Activated CD4-positive, alpha-beta T cell treated with anti-CD3 and anti-CD28 coated beads, Interleukin-2, amount 10 ng/mL, durations not matched to agents 7 days and 5 days (primary cell): Measurements from ENCODE around the gene EHMT2. TPM values are rescaled to one million over a fixed set of nuclear protein-coding genes. Genes with fewer than 3 reads are reported as not detected.
A peak's percentile ranks its signal among the peaks of the same experiment; 100 is the strongest.
"Not testable (repeated sequence)": the region's sequence is repeated elsewhere in the genome, so short reads cannot be mapped to it uniquely, and the experiment has no call there.

Experiments used
- CTCF ChIA-PET: fragments of 350-600 bp; sonication (Branson Sonifier 250); formaldehyde crosslinking; loops from one replicate; lab custom pipeline; 2021; ENCODE audit warnings: antibody characterized with exemption; lab: Charles Lee
- POLR2A ChIA-PET: fragments of 350-600 bp; sonication (Branson Sonifier 250); formaldehyde crosslinking; loops from one replicate; lab custom pipeline; 2021; ENCODE audit warnings: antibody characterized with exemption; lab: Charles Lee
- DNase-seq: peaks from one replicate; pipeline ENCODE4 v3.0.0-alpha.2; 2020
- H3K27ac Mint-ChIP-seq: one replicate; pipeline ENCODE4 v1.8.0; 2021; ENCODE audit warnings: mild to moderate bottlenecking, moderate library complexity, mixed read lengths
- H3K27me3 Mint-ChIP-seq: one replicate; pipeline ENCODE4 v1.8.0; 2021; ENCODE audit warnings: mixed read lengths
- H3K36me3 Mint-ChIP-seq: one replicate; pipeline ENCODE4 v1.8.0; 2021; ENCODE audit warnings: low read depth, mixed read lengths
- H3K4me1 Mint-ChIP-seq: one replicate; pipeline ENCODE4 v1.8.0; 2021; ENCODE audit warnings: mixed read lengths
- H3K4me3 Mint-ChIP-seq: one replicate; pipeline ENCODE4 v1.8.0; 2021; ENCODE audit warnings: mild to moderate bottlenecking, moderate library complexity, mixed read lengths
- H3K9me3 Mint-ChIP-seq: one replicate; pipeline ENCODE4 v1.8.0; 2021; ENCODE audit warnings: mixed read lengths
- total RNA-seq, 2 experiments: library from RNA; stranded (reverse); gene quantifications; one replicate each; pipeline ENCODE4 v1.2.3, GENCODE V29; 2021

Gene EHMT2
- total RNA-seq, 2 experiments from 2014 or later = 70.4 to 71.6 TPM

DNA sequence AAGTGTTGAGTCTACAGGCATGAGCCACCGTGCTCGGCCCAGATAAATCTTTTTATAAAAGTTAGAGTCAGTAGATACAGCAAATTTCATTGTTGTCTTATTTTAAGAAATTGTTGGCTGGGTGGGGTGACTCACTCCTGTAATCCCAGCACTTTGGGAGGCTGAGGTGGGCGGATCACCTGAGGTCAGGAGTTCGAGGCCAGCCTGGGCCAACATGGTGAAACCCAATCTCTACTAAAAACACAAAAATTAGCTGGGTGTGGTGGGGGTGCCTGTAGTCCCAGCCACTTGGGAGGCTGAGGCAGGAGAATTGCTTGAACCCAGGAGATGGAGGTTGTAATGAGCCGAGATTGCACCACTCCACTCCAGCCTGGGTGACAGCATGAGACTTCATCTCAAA is 10.8 kb upstream of the EHMT2 start:
- POLR2A ChIA-PET = interaction anchor here (0.7 kb wide), 1 partner anchor 340 kb away, joined by 3 read pairs; no protein-coding TSS in a partner anchor

GRCh38 chr6:31907158-31907813 is 9.8 kb upstream of the EHMT2 start:
- Mint-ChIP-seq H3K4me3 (no peak overlapping the region), H3K27me3 (peaks cover 14% of the 10 kb centered on the region), H3K27ac (no peak overlapping the region), H3K9me3 (no peaks in the 10 kb centered on the region), H3K36me3 (no peaks in the 10 kb centered on the region), H3K4me1 (peaks cover 21% of the 10 kb centered on the region)
- no peak for DNase-seq
- ChIA-PET POLR2A (no interaction called here), CTCF (interaction anchor here (0.6 to 1.7 kb wide), 3 partner anchors 11 to 570 kb away, joined by 3 to 4 read pairs (median 3); partner anchors contain the start of gene ATP6V1G2)

More for the DNA sequence above, 10.8 kb upstream of the EHMT2 start:
- Mint-ChIP-seq H3K27me3 (peaks cover 14% of the 10 kb centered on the region), H3K4me1 (peaks cover 13% of the 10 kb centered on the region)
- CTCF ChIA-PET = interaction anchor here (0.6 to 1.7 kb wide), 3 partner anchors 10 to 362 kb away, joined by 3 read pairs; partner anchors contain the start of genes ATP6V1G2, NELFE and SKIC2
- not testable (repeated sequence) for DNase-seq, H3K4me3 Mint-ChIP-seq, H3K27ac Mint-ChIP-seq, H3K36me3 Mint-ChIP-seq, H3K9me3 Mint-ChIP-seq

DNA sequence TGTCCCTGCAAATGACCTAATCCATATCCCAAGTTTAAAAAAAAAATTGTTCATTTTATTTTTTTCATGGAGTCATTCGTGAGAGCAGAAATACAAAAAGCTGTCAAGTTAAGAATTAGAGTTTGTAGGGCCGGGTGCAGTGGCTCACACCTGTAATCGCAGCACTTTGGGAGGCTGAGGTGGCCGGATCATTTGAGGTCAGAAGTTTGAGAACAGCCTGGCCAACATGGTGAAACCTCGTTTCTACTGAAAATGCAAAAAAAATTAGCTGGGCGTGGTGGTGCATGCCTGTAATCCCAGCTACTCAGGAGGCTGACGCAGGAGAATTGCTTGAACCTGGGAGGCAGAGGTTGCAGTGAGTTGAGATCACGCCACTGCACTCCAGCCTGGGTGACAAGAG is 9.2 kb upstream of the EHMT2 start:
- CTCF ChIA-PET = interaction anchor here (0.6 to 1.7 kb wide), 3 partner anchors 11 to 571 kb away, joined by 3 to 4 read pairs (median 4); no protein-coding TSS in a partner anchor
- DNase-seq, POLR2A ChIA-PET, H3K27ac Mint-ChIP-seq, H3K9me3 Mint-ChIP-seq, H3K4me3 Mint-ChIP-seq, H3K36me3 Mint-ChIP-seq: not testable (repeated sequence)
- H3K27me3 Mint-ChIP-seq = peaks cover 14% of the 10 kb centered on the region
- peaks cover 21% of the 10 kb centered on the region for H3K4me1 Mint-ChIP-seq

GRCh38 chr6:31906122-31906521 is 8.6 kb upstream of the EHMT2 start:
- peaks cover 14% of the 10 kb centered on the region for H3K27me3 Mint-ChIP-seq
- POLR2A ChIA-PET = no interaction called here
- H3K4me1 Mint-ChIP-seq = peaks cover 20% of the 10 kb centered on the region
- peak overlapping the region; percentile 9 for H3K4me3 Mint-ChIP-seq
- no peaks in the 10 kb centered on the region for H3K9me3 Mint-ChIP-seq
- no peak for DNase-seq
- CTCF ChIA-PET = interaction anchor here (0.8 kb wide), 1 partner anchor 47 kb away, joined by 4 read pairs; no protein-coding TSS in a partner anchor
- no peaks in the 10 kb centered on the region for H3K36me3 Mint-ChIP-seq
- H3K27ac Mint-ChIP-seq = no peak overlapping the region

DNA sequence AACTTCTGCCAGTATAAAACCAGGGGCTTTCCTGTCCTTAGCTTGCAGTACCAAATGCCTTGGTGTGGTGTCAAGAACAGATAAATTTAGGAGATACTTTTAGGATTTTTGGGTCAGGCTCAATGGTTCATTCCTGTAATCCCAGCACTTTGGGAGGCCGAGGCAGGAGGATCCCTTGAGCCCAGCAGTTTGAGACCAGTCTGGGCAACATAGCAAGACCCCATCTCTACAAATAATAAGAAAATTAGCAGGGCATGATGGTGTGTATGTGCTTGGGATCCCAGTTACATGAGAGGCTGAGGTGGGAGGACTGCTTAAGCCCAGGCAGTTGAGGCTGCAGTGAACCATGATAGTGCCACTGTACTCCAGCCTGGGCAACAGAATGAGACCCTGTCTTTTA is 7.5 kb upstream of the EHMT2 start:
- Mint-ChIP-seq H3K9me3 (no peaks in the 10 kb centered on the region), H3K27ac (no peak overlapping the region), H3K4me3 (no peak overlapping the region), H3K36me3 (no peaks in the 10 kb centered on the region), H3K4me1 (peaks cover 16% of the 10 kb centered on the region), H3K27me3 (peaks cover 14% of the 10 kb centered on the region)
- POLR2A ChIA-PET = no interaction called here
- no peak for DNase-seq
- CTCF ChIA-PET = interaction anchor here (1.0 kb wide), 1 partner anchor 13 kb away, joined by 4 read pairs; no protein-coding TSS in a partner anchor

- CTCF ChIA-PET = interaction anchor here (1.0 kb wide), 1 partner anchor 14 kb away, joined by 4 read pairs; no protein-coding TSS in a partner anchor
- Mint-ChIP-seq H3K9me3 (no peaks in the 10 kb centered on the region), H3K4me3 (no peak overlapping the region), H3K27ac (no peak overlapping the region), H3K36me3 (no peaks in the 10 kb centered on the region), H3K4me1 (peaks cover 27% of the 10 kb centered on the region), H3K27me3 (peaks cover 14% of the 10 kb centered on the region)
- DNase-seq = no peak
- POLR2A ChIA-PET = interaction anchor here (0.5 to 0.6 kb wide), 2 partner anchors 27 to 239 kb away, joined by 3 read pairs; partner anchors contain the start of gene GPANK1
These were observed 6.5 kb upstream of the EHMT2 start for GRCh38 chr6:31903957-31904356.

GRCh38 chr6:31901953-31902643 is 4.6 kb upstream of the EHMT2 start, which contains the start of gene ZBTB12:
TSS of gene ZBTB12 (minus strand) at chr6:31902086. CDS start at chr6:31901305, 781 bp downstream.
- ChIA-PET POLR2A (no interaction called here), CTCF (no interaction called here)
- DNase-seq = peak; percentile 80
- Mint-ChIP-seq H3K9me3 (no peaks in the 10 kb centered on the region), H3K27ac (peak within 1 kb of the TSS; percentile 78), H3K27me3 (peaks cover 14% of the 10 kb centered on the region), H3K36me3 (peaks cover 5% of the 10 kb centered on the region), H3K4me1 (peaks cover 30% of the 10 kb centered on the region), H3K4me3 (peak within 1 kb of the TSS; percentile 74)

GRCh38 chr6:31901415-31901952 is 4.0 kb upstream of the EHMT2 start:
- Mint-ChIP-seq H3K27me3 (peaks cover 14% of the 10 kb centered on the region), H3K4me3 (peak overlapping the region; percentile 56), H3K36me3 (peaks cover 5% of the 10 kb centered on the region), H3K27ac (no peak overlapping the region), H3K4me1 (peaks cover 32% of the 10 kb centered on the region), H3K9me3 (no peaks in the 10 kb centered on the region)
- peak; percentile 63 for DNase-seq
- ChIA-PET POLR2A (no interaction called here), CTCF (no interaction called here)

- H3K27ac Mint-ChIP-seq = no peak overlapping the region
- ChIA-PET CTCF (interaction anchor here (0.6 kb wide), 1 partner anchor 195 kb away, joined by 3 read pairs; no protein-coding TSS in a partner anchor), POLR2A (no interaction called here)
- peaks cover 9% of the 10 kb centered on the region for H3K27me3 Mint-ChIP-seq
- no peak for DNase-seq
- H3K4me1 Mint-ChIP-seq = peaks cover 34% of the 10 kb centered on the region
- peak overlapping the region; percentile 56 for H3K4me3 Mint-ChIP-seq
- H3K36me3 Mint-ChIP-seq = peaks cover 7% of the 10 kb centered on the region
- no peaks in the 10 kb centered on the region for H3K9me3 Mint-ChIP-seq
These were observed 3.5 kb upstream of the EHMT2 start for GRCh38 chr6:31900917-31901414.

DNA sequence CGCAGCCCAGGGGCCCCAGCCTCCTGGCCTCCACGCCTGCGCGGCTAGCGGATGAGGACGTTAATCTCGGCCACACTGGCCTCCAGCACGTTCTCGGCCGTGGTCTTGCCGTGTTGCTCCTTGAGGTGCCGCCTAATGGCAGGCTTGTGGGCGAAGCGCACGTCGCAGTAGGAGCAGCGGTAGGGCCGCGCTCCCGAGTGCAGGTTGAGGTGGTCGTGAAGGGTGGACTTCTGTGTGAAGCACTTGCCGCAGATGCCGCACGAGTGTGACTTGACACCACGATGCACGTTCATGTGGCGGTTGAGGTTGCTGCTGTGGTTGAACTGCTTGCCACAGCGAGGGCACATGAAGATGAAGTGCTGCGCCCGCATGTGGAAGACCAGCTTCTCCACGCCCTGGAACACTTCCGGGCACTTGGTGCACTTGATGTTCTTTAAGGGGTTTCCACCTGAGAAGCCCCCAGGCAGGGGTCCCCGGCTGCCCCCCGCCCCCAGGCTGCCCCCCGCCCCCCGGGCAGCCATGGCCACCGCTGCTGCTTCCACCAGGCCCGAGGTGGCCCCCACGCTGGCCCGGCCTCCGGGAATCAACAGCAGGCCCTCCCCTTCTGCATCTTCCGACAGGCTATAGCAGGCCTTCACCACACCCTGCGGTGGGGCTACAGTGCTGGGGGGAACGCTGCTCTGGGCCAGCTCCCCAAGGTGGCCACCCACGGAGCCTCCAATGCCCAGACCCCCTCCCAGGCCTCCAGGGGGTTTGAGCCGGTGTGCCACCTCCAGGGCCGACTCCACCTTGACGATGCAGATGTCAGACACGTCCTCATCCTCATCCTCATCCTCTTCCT is 2.6 kb upstream of the EHMT2 start:
- Mint-ChIP-seq H3K27ac (no peak overlapping the region), H3K9me3 (no peaks in the 10 kb centered on the region), H3K36me3 (peaks cover 11% of the 10 kb centered on the region), H3K4me1 (peaks cover 39% of the 10 kb centered on the region), H3K4me3 (peak overlapping the region; percentile 40), H3K27me3 (peaks cover 9% of the 10 kb centered on the region)
- CTCF ChIA-PET = interaction anchor here (0.6 kb wide), 1 partner anchor 194 kb away, joined by 3 read pairs; no protein-coding TSS in a partner anchor
- DNase-seq = no peak
- POLR2A ChIA-PET = no interaction called here

GRCh38 chr6:31899215-31899614 is 1.7 kb upstream of the EHMT2 start:
- ChIA-PET CTCF (interaction anchor here (0.8 to 2.9 kb wide), 3 partner anchors 11 to 53 kb away, joined by 3 to 11 read pairs (median 3); no protein-coding TSS in a partner anchor), POLR2A (no interaction called here)
- Mint-ChIP-seq H3K27ac (no peak overlapping the region), H3K4me1 (peaks cover 39% of the 10 kb centered on the region), H3K4me3 (peak overlapping the region; percentile 60), H3K9me3 (no peaks in the 10 kb centered on the region), H3K27me3 (peaks cover 6% of the 10 kb centered on the region), H3K36me3 (peaks cover 11% of the 10 kb centered on the region)
- no peak for DNase-seq
